Activated T-helper 1 cell treated with anti-CD3 and anti-CD28 coated beads, Interleukin-12 subunit alpha, Interleukin-12 subunit beta, Interleukin-2, Interleukin-4 antibody, amounts not matched to agents 30 ng/mL and 10 ng/mL and 1 ng/mL, durations not matched to agents 14 hours and 24 hours and 36 hours (primary cell): ENCODE results near the gene NHSL1. TPM values are rescaled to one million over a fixed set of nuclear protein-coding genes. Genes with fewer than 3 reads are reported as not detected.
"Not testable (repeated sequence)": the region's sequence is repeated elsewhere in the genome, so short reads cannot be mapped to it uniquely, and the experiment has no call there.

Experiments used
- DNase-seq: peaks from one replicate; pipeline ENCODE4 v3.0.0; 2021; ENCODE audit warnings: low spot score
- H3K27ac Mint-ChIP-seq: one replicate; pipeline ENCODE4 v1.8.0; 2021; ENCODE audit warnings: mild to moderate bottlenecking, mixed read lengths
- H3K27me3 Mint-ChIP-seq: one replicate; pipeline ENCODE4 v1.8.0; 2022; ENCODE audit warnings: mild to moderate bottlenecking, moderate library complexity, mixed read lengths; ENCODE audit not compliant: insufficient read depth
- H3K36me3 Mint-ChIP-seq: one replicate; pipeline ENCODE4 v1.8.0; 2021; ENCODE audit warnings: low read depth, mixed read lengths
- H3K4me1 Mint-ChIP-seq: one replicate; pipeline ENCODE4 v1.8.0; 2021; ENCODE audit warnings: low read depth, mixed read lengths
- H3K4me3 Mint-ChIP-seq: one replicate; pipeline ENCODE4 v1.8.0; 2021; ENCODE audit warnings: mild to moderate bottlenecking, moderate library complexity, mixed read lengths
- H3K9me3 Mint-ChIP-seq: one replicate; pipeline ENCODE4 v1.8.0; 2021; ENCODE audit warnings: mixed read lengths
- intact Hi-C: fragments of 100-400 bp; cut with micrococcal nuclease; formaldehyde crosslinking; loops from one replicate; pipeline ENCODE4 v1.15.1; 2024
- total RNA-seq: library from RNA; stranded (reverse); gene quantifications from 2 replicates; pipeline ENCODE4 v1.2.3, GENCODE V29; 2022

Gene NHSL1
- total RNA-seq, 1 donor from 2014 or later = 0.49 TPM

- no peak for DNase-seq
- Mint-ChIP-seq H3K4me1 (peaks cover 4% of the 10 kb centered on the region), H3K27me3 (peaks cover 1% of the 10 kb centered on the region), H3K4me3 (no peak overlapping the region), H3K36me3 (no peaks in the 10 kb centered on the region), H3K9me3 (no peaks in the 10 kb centered on the region), H3K27ac (no peak overlapping the region)
- intact Hi-C loops = no loop called here
These were observed 65.2 kb downstream of the NHSL1 start for GRCh38 chr6:138434096-138434495.

DNA sequence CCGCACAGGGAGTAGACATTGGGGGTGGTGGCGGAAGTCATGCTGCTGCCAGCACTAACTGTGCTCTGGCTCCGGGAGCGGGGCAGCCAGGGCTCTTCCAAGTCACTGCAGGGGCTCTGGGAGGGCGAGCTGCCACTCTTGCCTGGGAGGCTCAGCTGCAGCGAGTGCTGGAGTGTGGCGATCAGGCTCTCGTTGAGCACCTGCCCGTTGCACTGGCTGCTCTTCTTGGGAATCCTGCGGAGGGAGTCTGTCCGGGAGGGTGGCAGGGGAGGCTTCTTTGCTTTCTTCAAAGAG is 67.3 kb downstream of the NHSL1 start:
- H3K4me1 Mint-ChIP-seq = peaks cover 5% of the 10 kb centered on the region
- no peak overlapping the region for H3K4me3 Mint-ChIP-seq
- no peak for DNase-seq
- H3K36me3 Mint-ChIP-seq = no peaks in the 10 kb centered on the region
- no peaks in the 10 kb centered on the region for H3K9me3 Mint-ChIP-seq
- intact Hi-C loops = no loop called here
- peaks cover 1% of the 10 kb centered on the region for H3K27me3 Mint-ChIP-seq
- H3K27ac Mint-ChIP-seq = no peak overlapping the region

GRCh38 chr6:138431256-138432062 is 67.8 kb downstream of the NHSL1 start:
- Mint-ChIP-seq H3K27me3 (peaks cover 1% of the 10 kb centered on the region), H3K4me3 (no peak overlapping the region), H3K4me1 (peaks cover 5% of the 10 kb centered on the region), H3K9me3 (no peaks in the 10 kb centered on the region), H3K27ac (peak overlapping the region; percentile 8), H3K36me3 (no peaks in the 10 kb centered on the region)
- DNase-seq = no peak
- intact Hi-C loops = no loop called here

GRCh38 chr6:138430361-138431145 is 68.7 kb downstream of the NHSL1 start:
- Mint-ChIP-seq H3K9me3 (no peaks in the 10 kb centered on the region), H3K36me3 (no peaks in the 10 kb centered on the region)
- DNase-seq = no peak

GRCh38 chr6:138429761-138430160 is 69.5 kb downstream of the NHSL1 start:
- no peaks in the 10 kb centered on the region for H3K9me3 Mint-ChIP-seq
- DNase-seq = no peak

More at GRCh38 chr6:138430361-138431145, 68.7 kb downstream of the NHSL1 start:
- Mint-ChIP-seq H3K27me3 (peaks cover 1% of the 10 kb centered on the region), H3K4me1 (peaks cover 5% of the 10 kb centered on the region), H3K4me3 (no peak overlapping the region), H3K27ac (no peak overlapping the region)
- intact Hi-C loops = no loop called here

GRCh38 chr6:138428944-138429598 is 70.2 kb downstream of the NHSL1 start:
- DNase-seq = no peak
- no peaks in the 10 kb centered on the region for H3K9me3 Mint-ChIP-seq
- H3K27ac Mint-ChIP-seq = no peak overlapping the region

More at GRCh38 chr6:138429761-138430160, 69.5 kb downstream of the NHSL1 start:
- H3K27ac Mint-ChIP-seq = no peak overlapping the region
- H3K27me3 Mint-ChIP-seq = peaks cover 1% of the 10 kb centered on the region
- H3K36me3 Mint-ChIP-seq = no peaks in the 10 kb centered on the region
- intact Hi-C loops = loop anchor here (1.0 to 2.0 kb wide), 5 partner anchors 80 to 336 kb away; no protein-coding TSS in a partner anchor
- peaks cover 5% of the 10 kb centered on the region for H3K4me1 Mint-ChIP-seq
- H3K4me3 Mint-ChIP-seq = no peak overlapping the region

DNA sequence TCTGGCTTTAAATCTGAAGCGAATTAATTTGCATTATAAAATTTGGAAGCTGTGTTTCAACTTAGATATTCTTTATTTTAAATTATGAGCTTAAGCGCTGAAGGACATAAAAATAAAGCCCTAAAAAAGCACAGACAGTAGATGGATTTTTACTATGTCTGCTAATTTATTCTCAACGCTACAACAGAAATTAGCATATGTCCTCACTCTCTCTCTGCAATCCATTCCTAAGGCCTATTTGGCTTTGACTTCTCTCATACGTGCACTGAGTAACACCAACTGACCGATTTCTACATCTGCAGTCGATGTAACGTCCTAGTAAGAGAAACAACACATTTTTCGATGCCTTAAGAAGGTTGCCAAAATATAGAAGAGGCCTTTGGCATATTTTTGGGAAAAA is 71.6 kb downstream of the NHSL1 start:
- Mint-ChIP-seq H3K27me3 (peaks cover 1% of the 10 kb centered on the region), H3K4me3 (no peak overlapping the region), H3K4me1 (peaks cover 12% of the 10 kb centered on the region), H3K9me3 (no peaks in the 10 kb centered on the region), H3K36me3 (no peaks in the 10 kb centered on the region), H3K27ac (no peak overlapping the region)
- DNase-seq = no peak
- intact Hi-C loops = loop anchor here (2.0 kb wide), 2 partner anchors 163 to 311 kb away; no protein-coding TSS in a partner anchor

More at GRCh38 chr6:138428944-138429598, 70.2 kb downstream of the NHSL1 start:
- peaks cover 5% of the 10 kb centered on the region for H3K4me1 Mint-ChIP-seq
- H3K36me3 Mint-ChIP-seq = no peaks in the 10 kb centered on the region
- peaks cover 1% of the 10 kb centered on the region for H3K27me3 Mint-ChIP-seq
- intact Hi-C loops = loop anchor here (1.0 to 2.0 kb wide), 5 partner anchors 80 to 336 kb away; no protein-coding TSS in a partner anchor
- H3K4me3 Mint-ChIP-seq = no peak overlapping the region

- no peak for DNase-seq
- peaks cover 1% of the 10 kb centered on the region for H3K27me3 Mint-ChIP-seq
- no peak overlapping the region for H3K27ac Mint-ChIP-seq
- intact Hi-C loops = no loop called here
- no peaks in the 10 kb centered on the region for H3K9me3 Mint-ChIP-seq
- no peak overlapping the region for H3K4me3 Mint-ChIP-seq
- peaks cover 12% of the 10 kb centered on the region for H3K4me1 Mint-ChIP-seq
- H3K36me3 Mint-ChIP-seq = no peaks in the 10 kb centered on the region
These were observed 72.7 kb downstream of the NHSL1 start for GRCh38 chr6:138426500-138427123.

DNA sequence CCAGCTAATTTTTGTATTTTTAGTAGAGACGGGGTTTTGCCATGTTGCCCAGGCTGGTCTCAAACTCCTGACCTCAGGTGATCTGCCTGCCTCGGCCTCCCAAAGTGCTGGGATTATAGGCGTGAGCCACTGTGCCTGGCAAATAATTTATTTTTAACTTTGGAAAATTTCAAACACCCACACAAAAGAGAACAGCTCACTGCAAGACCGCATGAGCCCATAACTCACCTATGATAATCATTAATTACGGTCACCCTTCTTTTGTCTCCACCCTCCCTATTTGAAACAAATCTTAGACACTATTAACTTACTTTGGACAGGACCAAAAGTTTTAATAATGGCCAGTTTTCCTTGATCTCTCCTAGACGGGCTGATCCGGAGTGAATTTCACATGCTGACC is 74.0 kb downstream of the NHSL1 start:
- H3K4me3 Mint-ChIP-seq, intact Hi-C loops, H3K36me3 Mint-ChIP-seq, H3K27ac Mint-ChIP-seq, H3K27me3 Mint-ChIP-seq, H3K9me3 Mint-ChIP-seq, DNase-seq: not testable (repeated sequence)
- peaks cover 12% of the 10 kb centered on the region for H3K4me1 Mint-ChIP-seq

DNA sequence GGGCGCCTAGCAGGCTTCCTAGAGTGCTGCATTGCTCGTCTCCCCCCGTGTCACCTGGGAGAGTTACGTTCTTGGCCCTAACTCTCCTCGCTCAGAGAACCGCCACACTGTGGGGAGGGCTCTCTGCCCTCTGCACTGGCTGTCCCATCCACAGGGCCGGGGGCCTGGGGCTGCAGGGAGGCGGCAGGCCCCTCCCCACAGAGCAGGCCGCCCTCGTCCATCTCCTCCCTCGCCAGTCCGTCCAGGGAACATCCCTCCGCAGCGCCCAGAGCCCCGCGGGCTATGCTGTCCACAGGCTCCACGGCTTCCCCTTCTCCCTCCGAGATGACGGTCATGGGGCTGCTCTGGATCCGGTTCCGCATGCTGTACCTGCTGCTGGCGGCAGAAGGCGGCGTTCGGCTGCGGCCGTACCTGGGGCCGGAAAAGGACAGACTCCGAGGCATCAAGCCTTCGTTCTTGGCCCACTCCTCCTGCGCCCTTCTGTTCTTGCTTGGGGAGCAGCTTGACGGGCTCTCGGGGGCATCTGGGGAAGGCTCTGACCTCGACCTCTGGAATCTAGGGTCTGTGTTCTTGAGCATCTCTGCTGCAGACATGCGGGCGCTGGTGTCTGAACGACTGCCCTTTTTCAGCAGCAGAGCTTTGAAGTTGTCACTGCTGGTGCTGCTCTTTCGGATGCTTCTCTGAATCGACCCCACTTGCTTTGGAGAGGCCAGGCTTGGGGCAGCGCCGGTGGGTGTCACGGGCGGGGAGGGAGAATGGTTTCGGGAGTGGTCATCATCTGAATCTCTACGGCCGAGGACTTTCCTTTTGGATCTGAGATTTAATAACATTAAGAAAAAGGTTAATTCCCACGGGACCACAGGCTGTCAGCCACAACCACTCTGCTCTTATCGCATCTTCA is 75.0 kb downstream of the NHSL1 start:
- intact Hi-C loops = no loop called here
- no peaks in the 10 kb centered on the region for H3K27me3 Mint-ChIP-seq
- H3K4me1 Mint-ChIP-seq = peaks cover 9% of the 10 kb centered on the region
- H3K4me3 Mint-ChIP-seq = no peak overlapping the region
- H3K36me3 Mint-ChIP-seq = no peaks in the 10 kb centered on the region
- H3K27ac Mint-ChIP-seq = no peak overlapping the region
- no peak for DNase-seq
- H3K9me3 Mint-ChIP-seq = no peaks in the 10 kb centered on the region

DNA sequence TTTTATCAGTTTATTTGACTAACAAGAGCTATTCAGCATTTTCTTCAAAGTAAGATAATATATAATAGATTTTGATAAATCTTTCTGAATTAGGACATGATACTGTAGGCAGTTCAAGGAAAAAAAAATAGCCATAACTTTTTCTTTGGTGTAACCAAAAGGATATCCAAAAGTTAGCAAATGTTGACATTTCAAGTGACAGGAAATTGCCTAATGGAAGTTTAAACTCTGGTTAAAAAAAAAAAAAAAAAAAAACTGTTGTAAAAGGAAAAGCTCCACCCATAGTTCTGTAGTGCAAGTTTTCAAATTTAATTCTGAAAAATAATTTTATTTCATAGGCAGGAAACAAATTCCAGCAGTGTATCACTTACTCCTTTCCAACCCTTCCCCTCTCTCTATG is 76.4 kb downstream of the NHSL1 start:
- no peaks in the 10 kb centered on the region for H3K27me3 Mint-ChIP-seq
- no peak overlapping the region for H3K27ac Mint-ChIP-seq
- intact Hi-C loops = no loop called here
- peaks cover 7% of the 10 kb centered on the region for H3K4me1 Mint-ChIP-seq
- DNase-seq = no peak
- no peak overlapping the region for H3K4me3 Mint-ChIP-seq
- H3K36me3 Mint-ChIP-seq = peaks cover 10% of the 10 kb centered on the region
- H3K9me3 Mint-ChIP-seq = no peaks in the 10 kb centered on the region

GRCh38 chr6:138421608-138422007 is 77.7 kb downstream of the NHSL1 start:
- peaks cover 15% of the 10 kb centered on the region for H3K36me3 Mint-ChIP-seq
- no peak overlapping the region for H3K27ac Mint-ChIP-seq
- no peaks in the 10 kb centered on the region for H3K9me3 Mint-ChIP-seq
- no peaks in the 10 kb centered on the region for H3K27me3 Mint-ChIP-seq
- intact Hi-C loops = no loop called here
- H3K4me3 Mint-ChIP-seq = no peak overlapping the region
- DNase-seq = no peak
- peaks cover 7% of the 10 kb centered on the region for H3K4me1 Mint-ChIP-seq
